WI38 (cell line): ENCODE data around the gene OSBPL7.

Experiments used
- H3K4me3 ChIP-seq: 2 replicates; pipeline ENCODE4 v1.5.1; 2011; ENCODE audit warnings: low read depth, mild to moderate bottlenecking, control low read depth, low read length
- TF ChIP-seq, protein P1 (sequence below): IDR thresholded peaks from 2 replicates; pipeline ENCODE4 v1.5.1; 2012; ENCODE audit warnings: low read depth, mild to moderate bottlenecking, control low read depth, low read length

OSBPL7 gene

DNA sequence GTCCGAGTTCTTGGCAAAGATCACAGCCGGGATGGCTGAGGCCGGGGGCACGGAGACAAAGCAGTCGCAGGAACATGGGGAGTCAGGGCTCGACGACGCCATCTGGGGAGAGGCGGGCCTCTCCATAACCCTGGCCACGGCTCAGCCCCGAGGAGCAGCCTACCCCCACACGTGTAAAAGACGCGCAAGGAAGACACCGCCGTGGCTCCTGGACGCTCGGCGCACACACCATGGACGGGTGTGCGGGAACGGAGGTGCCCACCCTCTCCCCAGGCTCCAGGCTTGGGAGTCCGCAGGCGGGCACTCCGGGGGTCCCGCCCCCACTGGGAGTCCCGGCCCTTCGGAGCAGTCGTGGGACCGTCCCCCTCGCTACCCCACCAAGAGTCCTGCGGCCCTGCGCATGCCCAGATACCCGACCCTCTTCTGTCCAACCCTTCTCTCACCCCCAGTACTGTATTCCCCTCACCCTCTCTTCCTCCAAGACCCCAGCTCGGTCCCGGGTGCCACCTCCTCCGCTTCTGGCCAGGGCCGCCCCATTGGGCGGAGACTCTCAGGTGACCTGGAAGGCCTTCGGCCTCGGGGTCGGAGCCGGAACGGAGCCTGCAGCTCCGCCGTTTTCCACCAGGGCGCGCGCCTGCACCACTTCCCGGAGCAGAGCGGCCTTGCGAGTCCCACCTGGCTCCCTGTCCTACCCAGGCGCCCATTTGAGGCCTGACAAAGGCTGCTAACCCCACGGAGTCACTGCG is 19.3 kb upstream of the OSBPL7 start, which contains the start of gene SCRN2:
TSS of gene SCRN2 (minus strand) at position 532 of the 746 bp plus-strand sequence. CDS start at position 102, 430 bp downstream.
- TF ChIP-seq, protein P1, sequence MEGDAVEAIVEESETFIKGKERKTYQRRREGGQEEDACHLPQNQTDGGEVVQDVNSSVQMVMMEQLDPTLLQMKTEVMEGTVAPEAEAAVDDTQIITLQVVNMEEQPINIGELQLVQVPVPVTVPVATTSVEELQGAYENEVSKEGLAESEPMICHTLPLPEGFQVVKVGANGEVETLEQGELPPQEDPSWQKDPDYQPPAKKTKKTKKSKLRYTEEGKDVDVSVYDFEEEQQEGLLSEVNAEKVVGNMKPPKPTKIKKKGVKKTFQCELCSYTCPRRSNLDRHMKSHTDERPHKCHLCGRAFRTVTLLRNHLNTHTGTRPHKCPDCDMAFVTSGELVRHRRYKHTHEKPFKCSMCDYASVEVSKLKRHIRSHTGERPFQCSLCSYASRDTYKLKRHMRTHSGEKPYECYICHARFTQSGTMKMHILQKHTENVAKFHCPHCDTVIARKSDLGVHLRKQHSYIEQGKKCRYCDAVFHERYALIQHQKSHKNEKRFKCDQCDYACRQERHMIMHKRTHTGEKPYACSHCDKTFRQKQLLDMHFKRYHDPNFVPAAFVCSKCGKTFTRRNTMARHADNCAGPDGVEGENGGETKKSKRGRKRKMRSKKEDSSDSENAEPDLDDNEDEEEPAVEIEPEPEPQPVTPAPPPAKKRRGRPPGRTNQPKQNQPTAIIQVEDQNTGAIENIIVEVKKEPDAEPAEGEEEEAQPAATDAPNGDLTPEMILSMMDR = peak; percentile 95

DNA sequence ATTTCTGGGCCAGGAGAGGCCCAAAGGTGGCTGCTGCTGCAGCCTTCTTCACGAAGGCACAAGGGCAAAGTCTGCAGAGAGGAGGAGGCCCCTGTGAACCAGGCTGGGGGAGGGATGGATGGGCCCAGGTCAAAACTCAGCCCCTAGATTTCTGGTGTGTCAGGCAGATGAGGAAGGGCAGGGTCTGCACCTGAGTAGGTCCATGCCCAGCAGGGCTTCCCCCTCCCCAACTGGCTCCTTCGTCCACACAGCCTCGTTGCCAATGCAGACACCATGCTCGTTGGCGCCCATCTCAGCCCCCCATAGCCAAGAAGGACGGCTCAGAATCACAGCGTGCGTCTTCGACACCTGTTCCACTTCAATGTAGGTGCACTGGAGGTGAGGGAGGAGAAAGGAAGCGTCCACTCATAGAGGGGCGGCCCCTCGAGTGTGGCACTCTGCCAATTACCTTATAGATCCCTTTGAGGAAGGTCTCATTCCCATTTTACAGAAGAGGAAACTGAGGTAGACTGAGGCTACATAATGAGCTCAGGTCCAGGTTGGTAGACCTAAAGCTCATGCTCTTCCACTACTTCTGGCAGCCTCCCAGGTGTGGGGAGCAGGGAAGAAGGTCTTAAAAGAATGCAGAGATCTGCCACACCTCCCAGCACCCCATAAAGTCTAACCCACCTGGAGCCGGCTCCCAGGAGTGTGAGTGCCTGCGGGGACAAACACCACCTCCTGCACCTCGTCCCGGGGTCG is 18.6 kb upstream of the OSBPL7 start:
- TF ChIP-seq, protein P1 = no peak
- peak overlapping the region; percentile 88 for H3K4me3 ChIP-seq

More for the DNA sequence above, 19.3 kb upstream of the OSBPL7 start, which contains the start of gene SCRN2:
- peak within 1 kb of the TSS; percentile 88 for H3K4me3 ChIP-seq

DNA sequence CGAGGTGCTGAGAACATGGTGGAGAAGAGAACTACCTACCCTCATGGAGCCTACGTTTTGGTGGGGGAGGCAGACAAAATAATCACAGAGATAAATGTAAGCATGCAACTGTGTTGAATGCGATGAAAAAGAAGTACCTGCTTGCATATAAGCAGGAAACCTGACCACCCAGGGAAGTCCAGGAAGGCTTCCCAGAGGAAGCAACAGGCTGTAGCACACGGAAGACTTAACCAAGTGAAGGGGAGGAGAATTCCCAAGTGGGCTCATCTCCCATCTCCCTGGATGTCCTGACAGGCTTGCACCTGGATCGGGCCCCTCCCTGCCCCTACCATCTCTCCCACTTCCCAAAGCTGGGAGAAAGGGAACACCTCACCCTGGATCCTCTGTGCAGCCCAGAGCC is 17.5 kb upstream of the OSBPL7 start:
- TF ChIP-seq, protein P1 = no peak
- H3K4me3 ChIP-seq = no peak overlapping the region

DNA sequence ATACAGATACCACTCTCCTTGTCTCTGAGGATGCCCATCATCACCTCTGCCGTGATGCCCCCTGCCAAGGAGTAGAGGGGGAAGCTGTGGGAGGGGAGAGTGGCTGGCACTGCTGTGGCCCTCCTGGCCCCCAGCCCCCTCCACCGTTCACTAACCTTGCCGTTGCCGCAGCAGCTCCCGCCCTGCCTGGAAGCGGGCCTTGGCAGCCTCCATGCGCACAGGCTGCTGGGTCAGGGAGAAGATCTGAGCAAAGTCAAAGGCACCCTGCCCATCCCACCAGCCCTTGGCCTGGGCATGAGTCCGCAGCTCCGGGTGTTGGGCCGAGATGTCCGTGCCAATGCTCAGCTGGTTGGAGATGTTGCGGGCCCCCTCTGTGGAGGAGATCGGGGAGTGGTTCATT is 17.0 kb upstream of the OSBPL7 start:
- no peak overlapping the region for H3K4me3 ChIP-seq
- TF ChIP-seq, protein P1 = no peak

DNA sequence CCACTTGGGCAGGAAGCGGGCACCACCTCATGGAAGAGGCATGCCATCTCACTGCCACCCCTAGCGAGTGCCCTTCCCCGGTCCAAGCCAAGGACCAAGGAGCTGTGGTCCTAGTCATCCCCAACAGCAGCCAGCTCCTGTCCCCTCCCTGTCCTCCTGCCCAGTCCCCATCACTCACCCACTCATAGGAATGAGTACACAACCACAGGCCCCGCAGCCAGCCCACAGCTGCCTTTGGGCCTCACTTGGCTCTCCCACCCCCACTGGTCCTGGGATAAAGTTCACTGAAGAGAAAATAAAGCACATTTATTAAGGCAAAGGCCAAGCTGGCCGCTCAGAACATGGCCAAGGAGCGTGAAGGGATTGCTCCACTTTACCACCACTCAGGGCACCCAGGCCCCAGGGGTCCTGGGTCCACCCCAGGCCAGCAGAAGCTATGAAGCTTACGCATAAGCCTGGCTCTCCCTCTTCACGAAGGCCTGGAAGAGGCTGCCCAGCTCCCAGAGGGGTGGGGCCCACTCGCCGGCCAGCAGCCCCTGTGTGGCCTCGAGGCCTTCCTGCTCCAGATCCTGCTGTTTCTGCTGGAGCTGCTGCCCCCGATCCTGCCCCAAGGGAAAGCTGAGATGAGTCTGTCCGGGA is 15.9 kb upstream of the OSBPL7 start:
- H3K4me3 ChIP-seq = no peak overlapping the region

DNA sequence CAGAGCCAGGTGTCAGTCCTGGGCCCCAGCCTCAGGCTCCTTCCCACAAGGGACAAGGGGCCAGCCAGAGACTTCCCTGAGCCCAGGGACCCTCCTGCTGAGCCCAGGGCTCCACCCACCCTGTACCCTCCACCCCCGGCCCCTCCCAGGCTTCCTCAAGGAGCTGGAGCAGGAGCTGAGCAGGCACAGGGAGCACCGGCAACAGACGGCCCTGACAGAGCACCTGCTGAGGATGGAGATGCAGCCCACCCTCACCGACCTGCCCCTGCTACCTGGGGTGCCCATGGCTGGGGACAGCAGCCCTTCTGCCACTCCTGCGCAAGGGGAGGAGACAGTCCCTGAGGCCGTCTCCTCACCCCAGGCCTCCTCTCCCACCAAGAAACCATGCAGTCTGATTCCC is 15.0 kb upstream of the OSBPL7 start:
- TF ChIP-seq, protein P1 = no peak
- H3K4me3 ChIP-seq = no peak overlapping the region

More for the DNA sequence above, 15.9 kb upstream of the OSBPL7 start:
- TF ChIP-seq, protein P1 = no peak
